GM19468 (cell line): ENCODE data around the gene CXCR2.
"Not testable (repeated sequence)": the region's sequence is repeated elsewhere in the genome, so short reads cannot be mapped to it uniquely, and the experiment has no call there.

ENCODE experiments used
- ATAC-seq: cut with Tn5 transposase; IDR thresholded peaks from one replicate; pipeline ENCODE4 v1.9.1; 2021; ENCODE audit warnings: mild to moderate bottlenecking, moderate library complexity, moderate number of reproducible peaks; ENCODE audit not compliant: unreplicated experiment; ENCODE audit errors: extremely low read depth

CXCR2 gene

DNA sequence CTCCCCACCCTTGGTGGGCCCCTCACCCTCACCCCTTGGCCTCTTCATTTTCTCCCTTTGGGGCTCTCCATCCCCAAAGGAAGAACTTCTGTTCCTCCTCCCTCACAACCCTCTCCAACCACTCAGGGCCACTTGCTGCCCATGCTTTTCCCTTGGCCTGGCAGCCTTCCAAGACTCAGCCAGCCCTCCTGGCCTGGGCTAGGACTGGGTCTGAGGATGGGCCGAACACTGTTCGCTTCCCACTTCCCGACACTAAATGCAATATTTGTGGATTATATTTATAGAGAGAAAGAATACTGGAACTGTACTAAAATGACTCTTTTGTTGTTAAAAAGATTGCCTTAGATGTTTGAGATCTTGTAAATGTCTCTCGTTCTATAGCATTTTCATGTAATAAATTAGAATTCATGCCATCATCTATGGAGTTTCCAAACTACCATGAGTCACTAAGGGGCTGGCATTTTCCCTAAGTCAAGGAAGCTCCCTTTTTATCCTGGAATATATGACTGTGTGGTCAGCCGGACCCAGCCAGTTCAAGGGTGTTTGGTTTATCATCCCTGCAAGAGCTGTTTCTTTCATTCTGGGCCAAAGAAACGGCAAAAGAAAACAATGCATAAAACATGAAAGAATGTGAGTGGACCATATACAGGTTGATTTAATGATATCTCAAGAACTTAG lies 3.8 kb downstream of the CXCR2 start:
- no peak for ATAC-seq

DNA sequence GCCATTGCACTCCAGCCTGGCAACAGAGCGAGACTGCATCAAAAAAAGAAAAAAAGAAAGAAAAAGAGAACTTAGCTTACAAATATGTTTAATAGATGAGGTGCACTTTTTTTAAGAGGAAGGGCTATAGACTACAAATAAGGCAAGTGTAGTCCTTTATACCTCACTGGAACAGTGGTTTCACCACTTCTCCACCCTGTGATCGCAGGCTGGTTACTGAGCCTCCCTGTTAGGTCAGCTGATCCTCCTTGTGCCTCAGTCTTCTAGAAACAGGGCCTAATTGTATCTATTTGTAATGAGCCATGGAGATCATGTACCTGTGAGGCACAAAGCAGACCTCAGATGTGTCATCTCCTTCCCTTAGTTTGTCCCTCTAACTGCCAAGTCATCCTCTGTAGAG lies 4.5 kb downstream of the CXCR2 start:
- no peak for ATAC-seq

DNA sequence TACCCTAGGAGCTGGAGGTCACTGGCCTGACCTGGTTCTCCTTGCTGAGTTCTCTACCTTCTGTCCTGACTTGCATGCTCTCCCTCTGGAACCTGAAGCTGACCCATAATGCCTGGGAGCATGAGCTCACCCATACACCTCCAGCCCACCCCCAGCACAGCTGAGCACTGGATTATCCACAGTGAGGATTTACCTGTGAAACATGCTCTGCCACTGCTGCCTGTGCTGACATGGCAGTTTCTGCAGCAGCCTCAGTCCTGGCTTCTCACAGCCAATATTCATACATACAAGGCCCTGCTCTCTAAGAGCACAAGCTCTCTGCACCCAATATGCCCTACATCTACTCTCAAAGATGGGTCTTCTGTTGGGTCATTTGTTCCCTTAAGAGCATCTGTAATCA lies 5.0 kb downstream of the CXCR2 start:
- no peak for ATAC-seq

DNA sequence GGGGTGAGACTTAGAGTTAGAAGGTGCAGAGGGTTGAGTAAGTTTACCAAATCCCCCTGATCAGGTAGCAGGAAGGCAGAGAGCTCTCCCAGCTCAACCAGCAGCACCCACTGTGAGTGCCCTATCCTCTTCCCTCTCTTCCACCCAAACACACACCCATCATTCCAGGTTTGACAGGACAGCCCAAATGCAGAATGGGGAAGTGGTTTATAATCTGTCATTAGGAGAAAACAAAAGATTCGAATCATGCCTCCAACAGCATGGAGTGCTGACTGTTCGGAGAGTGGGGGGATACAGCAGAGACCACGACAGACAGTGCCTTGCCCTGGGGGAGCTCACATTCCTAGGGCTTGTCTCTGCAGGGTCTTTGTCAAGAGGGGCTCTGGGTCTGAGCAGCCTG lies 11.7 kb downstream of the CXCR2 start:
- no peak for ATAC-seq

DNA sequence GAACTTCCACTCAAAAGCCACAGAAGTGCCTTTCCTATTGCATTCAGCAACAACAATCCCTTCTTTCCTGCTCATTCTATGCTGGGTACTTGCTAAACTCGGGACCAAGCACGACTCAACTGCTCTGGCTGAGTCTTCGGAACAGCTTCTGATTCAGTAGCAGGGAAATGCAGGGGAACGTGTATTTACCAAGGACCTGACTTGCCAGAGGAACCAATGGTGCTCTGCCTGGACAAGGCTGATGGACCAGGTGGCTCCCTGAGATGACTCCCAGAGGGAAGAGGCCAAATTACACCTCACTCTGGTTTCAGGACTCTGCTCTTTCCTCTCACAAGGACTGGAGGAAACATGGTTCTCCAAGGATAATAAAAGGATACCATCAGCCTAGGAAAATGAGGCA lies 12.2 kb downstream of the CXCR2 start:
- ATAC-seq = no peak

DNA sequence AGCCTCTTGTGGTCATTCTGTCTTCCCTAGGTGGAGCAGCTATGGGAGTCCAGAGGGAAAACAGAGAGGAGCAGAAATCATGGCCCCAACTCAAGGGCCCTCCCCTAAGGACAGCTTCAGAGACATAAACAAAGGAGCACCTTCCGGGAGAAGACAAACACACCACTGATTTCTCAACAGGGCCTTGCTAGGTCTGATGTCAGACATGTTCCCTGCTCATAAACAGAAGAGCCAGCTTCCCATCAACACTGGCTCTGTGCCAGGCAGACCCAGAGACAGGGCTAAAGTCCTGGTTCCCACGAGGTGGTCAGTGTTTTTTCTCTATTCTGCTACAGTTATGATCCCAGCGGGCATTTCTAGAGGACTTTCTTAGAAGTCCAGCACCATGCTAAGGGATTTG lies 19.3 kb downstream of the CXCR2 start:
- ATAC-seq = no peak

DNA sequence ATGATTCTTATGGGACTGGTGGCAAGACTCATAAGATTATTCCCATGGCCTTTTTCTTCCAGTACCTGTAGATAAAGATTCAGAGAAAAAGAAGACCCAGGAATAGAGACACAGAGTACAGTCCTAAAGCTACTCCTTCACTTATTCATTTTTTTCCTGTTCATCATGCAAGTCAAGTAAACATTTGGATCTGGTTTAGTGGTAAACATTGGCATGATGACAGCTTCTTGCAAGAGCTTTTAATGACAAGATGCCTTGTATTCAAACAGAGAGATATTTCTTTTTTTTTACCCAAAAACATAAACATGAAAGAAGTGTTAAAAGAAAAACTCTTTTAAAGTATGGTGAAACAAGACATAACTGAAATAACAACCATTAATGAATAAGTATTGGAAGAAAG lies 20.2 kb downstream of the CXCR2 start:
- ATAC-seq = no peak

DNA sequence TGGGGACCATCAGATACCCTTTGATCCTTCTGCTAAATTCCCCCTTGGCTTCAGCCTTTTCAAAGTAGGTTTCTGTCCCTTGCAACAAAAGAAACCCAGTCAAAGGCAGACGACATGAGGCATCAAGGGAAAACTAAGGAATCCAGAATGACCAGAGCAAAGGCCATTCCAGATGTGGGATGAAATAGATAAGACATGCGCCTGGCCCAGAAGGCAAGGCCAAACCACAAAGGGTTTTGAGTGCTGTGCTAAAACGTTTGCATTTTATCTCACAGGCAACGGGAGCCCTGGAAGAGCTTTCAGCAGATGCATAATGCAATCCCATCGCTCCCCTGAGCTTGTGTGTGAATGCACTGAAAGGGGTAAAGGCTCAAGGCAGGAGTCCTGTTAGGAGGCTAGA lies 23.3 kb downstream of the CXCR2 start:
- no peak for ATAC-seq

DNA sequence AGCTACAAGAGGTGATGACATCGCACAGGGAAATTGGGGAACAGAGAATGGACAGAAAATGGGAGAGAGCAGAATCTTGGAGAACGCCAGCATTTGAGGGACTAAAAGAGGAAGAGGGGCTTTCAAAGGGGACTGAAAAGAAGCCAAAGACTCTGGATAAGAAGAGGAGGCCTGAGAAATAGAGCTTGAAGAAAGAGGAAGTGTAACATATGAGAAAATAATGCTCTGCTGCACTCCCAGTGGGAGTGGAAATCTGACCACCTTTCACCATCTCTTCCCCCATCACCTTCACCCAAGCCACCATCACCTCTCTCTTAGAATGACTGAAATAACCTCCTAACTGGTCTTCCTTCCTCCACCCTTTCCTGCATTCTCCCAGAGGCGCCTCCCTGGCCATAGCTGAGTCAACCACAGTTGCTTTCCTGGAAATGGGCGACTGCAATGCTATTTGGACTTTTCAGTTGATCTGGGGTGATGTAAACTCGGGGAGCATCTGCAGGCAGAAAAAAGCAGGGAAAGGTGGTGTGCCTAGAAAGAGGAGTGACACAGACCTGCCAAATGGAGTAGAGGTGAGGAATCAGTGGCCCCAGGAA lies 24.1 kb downstream of the CXCR2 start:
- ATAC-seq = no peak

DNA sequence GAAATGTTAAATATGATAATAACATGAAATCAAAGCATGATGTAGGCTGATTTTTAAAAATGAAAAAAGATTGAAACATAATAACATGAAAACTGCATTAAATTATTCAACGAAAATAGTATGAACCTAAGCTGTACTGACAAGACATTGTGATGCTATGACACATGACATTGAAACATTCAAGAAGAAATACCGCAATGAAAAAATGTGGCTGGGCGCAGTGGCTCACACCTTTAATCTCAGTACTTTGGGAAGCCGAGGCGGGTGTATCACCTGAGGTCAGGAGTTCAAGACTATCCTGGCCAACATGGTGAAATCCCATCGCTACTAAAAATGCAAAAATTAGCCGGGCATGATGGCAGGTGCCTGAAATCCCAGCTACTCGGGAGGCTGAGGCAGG lies 26.3 kb downstream of the CXCR2 start:
- ATAC-seq = no peak

DNA sequence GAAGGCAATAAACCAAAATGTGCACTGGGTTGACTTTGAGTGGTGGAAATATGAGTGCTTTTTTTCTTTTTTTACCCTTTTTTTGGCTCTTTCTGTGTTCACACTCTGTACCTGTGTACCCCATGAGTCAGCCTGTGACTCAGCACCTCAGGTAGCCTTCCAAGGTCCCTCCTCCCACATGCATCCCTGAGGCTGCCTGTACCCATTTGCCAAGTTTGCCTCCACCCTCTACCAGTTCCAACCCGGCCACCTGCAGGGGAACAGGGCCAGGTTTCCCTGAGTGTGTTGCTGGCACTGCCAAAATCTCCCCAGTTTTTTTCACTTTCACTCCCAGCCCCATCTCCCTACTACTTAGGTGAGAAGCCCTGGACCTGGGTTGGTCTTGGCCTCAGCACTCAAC lies 26.9 kb downstream of the CXCR2 start:
- ATAC-seq = no peak

DNA sequence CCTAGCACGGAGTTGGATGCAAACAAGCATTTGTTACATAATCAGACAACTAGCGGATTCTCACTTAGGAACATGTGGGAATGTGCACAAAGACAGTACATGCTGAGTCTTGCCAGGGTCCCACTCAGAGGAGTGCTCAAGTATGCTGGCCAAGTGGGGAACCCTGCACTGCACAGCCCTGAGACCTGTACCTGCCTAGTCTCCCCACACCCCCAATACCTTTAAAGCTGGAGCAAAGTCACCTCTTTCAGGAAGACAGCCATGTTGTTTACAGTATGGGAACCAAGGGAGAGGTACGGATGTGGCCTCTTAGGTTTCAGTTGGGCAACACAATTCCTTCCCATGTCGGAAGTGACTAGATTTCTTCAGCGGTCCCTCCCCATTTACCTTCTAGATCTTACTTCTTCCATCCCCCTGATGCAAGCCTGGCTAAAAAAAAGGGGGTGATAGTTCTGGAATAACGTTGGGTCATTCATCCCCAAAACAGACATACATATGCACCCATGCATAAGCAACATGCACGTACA lies 30.2 kb downstream of the CXCR2 start:
- no peak for ATAC-seq

DNA sequence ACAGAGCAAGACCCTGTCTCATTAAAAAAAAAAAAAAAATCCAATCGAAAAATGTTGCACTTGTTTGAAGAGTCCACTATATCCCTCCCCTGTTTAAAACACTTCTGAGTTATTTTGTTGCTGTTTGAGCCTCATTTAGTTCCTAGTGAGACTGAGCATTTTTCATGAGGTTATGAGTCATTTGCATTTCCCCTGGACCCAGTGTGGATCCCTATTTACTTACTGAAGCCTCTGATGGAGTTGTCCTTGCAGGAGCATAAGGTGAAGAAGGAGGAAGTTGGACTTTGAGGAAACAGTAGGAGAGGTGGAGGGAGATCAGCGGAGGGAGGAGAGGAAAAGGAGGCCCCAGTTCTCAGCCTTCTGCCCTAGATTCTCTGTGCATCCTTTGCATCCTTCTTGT lies 35.8 kb downstream of the CXCR2 start:
- ATAC-seq = no peak

DNA sequence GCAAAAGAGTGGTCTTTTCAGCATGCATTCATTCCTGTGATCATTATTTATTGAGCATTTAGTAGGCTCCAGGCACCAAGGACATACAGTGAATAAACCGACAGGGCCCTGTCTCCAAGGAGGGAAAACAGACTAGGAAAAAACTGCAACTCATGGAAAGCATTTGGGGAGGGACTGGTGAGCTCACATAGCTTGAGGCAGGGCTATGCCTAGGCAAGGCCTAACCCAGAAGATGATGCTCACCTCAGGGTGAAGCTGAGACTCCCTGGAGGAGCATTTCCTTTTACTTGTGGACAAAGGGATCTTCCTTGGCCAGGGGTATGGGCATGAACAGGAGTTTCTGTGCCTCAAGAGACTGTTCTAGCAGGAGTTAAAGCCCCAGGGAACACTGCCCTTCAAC lies 37.0 kb downstream of the CXCR2 start:
- ATAC-seq = no peak

DNA sequence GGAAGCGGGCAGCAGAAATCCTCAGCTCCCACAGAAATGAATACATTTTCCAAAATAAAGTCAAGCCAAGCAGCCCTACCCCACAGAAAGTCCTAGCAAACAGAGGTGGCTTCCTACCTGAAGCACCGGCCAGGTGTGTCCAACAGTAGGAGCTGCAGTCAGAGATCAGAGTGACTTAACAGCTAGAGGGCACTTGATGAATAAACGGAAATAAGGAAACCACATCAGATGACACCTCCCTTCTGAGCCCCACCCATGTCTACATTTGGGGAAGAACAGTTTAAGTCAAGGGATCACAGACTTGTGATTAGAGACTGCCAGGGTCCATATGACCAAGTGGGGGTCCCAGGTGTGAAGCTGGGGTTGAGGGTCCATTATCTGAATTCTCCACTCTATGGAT lies 41.0 kb downstream of the CXCR2 start, which contains the start of gene CXCR1:
TSS of gene CXCR1 (minus strand) at position 172 of the 400 bp plus-strand sequence. CDS start 1,751 bp downstream, outside the sequence.
- no peak for ATAC-seq

DNA sequence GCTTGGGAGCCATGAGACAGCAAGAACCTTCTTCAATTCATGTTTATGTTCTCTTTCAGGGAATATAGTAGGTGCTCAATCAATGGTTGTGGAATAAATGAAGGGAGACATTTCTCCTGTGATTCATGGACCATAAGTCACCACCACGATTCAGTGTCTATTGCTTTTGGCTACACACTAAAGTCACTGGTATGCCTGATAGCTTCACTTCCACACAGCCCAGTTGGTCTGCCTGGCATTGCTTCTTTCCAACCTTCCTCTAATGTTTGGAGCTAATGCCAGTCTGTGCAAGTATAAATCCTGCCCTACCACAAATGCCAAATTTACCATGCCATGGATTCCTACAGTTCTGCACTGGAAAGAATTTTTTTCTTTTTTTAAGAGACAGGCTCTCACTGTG lies 42.2 kb downstream of the CXCR2 start:
- ATAC-seq = no peak

DNA sequence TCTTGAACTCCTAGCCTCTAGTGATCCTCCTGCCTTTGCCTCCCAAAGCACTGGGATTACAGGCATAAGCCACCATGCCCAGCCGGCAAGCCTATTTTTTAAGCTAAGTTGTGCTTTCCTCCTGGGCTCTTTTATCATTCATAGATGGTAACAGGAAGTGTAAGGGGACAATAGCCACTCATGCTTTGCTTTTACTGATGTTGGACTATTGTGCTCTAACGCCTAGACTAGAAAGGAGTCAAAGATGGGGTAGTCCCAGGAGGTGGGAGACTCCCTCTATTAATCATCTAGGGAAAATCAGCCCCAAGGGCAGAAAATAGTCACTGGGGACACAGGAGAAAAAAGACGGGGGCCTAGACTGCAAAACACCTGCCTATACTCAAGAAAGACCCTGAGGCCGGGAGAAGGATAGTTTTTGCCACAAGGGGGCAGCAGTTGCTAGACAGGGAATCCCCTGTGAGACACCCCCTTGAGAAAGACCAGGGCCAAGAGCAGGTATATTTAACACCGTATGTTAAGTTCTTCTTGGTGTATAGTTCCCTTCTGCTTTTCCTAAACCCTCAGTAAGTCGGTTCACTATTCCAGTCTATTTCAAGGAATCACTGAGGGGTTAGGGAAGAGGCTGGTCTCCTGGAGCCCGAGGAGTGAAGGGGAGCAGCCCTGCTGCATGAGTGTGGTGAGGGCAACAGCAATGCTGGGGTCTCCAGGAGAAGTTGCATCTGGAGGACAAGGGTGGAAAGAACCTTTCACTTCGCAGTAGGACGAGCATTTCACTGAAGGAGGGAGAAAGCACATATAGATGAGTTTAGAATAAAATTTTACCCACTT lies 43.0 kb downstream of the CXCR2 start:
- no peak for ATAC-seq

DNA sequence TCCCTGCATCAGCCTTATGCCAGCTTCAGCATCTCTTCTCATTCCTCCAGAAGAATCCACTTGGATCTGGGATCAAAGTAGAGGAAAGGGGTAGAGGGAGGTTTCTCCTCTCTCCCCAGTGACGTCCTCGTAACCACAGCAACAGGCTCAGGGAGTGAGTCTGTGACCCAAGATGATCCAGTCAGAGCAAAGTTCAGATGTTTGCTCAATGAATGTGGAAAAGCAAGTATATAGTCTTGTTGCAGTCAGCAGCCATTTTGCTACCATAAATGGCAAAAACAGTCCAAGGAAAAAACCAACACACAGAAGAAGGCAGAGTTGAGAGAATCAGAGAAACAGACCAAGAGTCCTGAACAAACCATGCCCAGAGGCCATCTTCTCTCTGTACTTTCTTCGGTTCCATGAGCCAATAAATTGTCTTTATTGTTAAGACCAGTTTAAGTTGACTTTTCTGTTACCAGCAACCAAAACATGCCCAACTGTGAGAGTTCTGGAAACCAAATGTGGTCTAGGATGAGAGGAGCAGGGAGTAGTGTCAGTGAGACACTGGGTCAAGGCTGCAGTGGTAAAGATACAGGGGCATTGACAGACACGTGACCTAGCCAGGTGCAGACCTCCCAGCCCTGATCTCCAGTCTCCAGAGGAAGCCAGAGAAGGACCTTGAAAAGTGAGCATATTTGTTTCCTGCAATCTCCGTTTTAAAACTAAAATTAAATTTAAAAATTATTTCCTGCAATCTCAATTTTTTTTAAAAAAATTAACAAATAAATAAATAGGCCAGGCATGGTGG lies 44.1 kb downstream of the CXCR2 start:
- ATAC-seq = no peak

DNA sequence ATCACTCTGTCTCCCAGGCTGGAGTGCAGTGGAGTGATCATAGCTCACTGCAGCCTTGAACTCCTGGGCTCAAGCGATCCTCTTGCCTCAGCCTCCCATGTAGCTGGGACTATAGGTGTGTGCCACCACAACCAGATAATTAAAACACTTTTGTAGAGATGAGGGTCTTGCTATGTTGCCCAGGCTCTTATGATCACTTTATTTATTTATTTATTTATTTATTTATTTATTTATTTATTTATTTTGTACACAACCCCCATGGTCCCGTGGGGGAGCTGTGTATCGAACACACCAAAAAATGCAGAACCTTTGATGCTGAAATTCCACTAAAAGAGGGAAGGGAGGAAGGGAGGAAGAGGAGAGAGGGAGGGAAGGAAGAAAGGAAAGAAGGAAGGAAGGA lies 45.9 kb downstream of the CXCR2 start:
- not testable (repeated sequence) for ATAC-seq

DNA sequence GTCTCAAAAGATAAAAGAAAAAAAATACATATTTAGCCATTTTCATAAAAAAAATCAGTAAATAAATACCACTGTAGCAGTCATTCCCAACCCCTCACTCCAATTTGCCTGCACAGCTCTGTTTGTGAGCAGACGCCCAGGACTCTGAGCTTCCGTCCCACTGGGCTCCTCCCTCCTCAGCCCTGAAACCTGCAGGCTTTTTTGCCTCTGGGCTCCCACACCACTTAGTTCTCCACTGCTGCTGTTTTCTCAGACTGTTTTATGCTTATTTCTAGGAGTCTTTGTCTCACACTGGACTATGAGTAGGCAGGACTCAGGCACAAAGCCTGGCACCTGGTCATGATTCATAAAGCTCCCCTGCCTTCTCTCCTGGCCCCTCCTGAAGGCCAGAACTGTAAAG lies 47.0 kb downstream of the CXCR2 start:
- ATAC-seq = no peak
